Stimulated activated CD8-positive, alpha-beta memory T cell treated with anti-CD3 and anti-CD28 coated beads, Interleukin-2, amount 100 ng/mL, for 1 hour (primary cell): ENCODE results near the gene DPYSL3.

ENCODE experiments used
- DNase-seq, 2 donors: peaks; one replicate each; pipeline ENCODE4 v3.0.0-alpha.2; 2020; ENCODE audit warnings: low read depth in 2 of 2

DPYSL3 gene

GRCh38 chr5:147515269-147515668 is 5.4 kb upstream of the DPYSL3 start:
- no peak for DNase-seq

- DNase-seq: no peak
Measured at GRCh38 chr5:147512659-147513379, 3.0 kb upstream of the DPYSL3 start.

- no peak for DNase-seq
Measured at GRCh38 chr5:147510885-147511284, 1.0 kb upstream of the DPYSL3 start.

GRCh38 chr5:147509041-147509709 is 693 bp downstream of the DPYSL3 start:
- DNase-seq: no peak

- DNase-seq: no peak
Measured at GRCh38 chr5:147508711-147509040, 1.2 kb downstream of the DPYSL3 start.

- no peak for DNase-seq
Measured at GRCh38 chr5:147507480-147508126, 2.3 kb downstream of the DPYSL3 start.

- DNase-seq: no peak
Measured at GRCh38 chr5:147504535-147504934, 5.3 kb downstream of the DPYSL3 start.

GRCh38 chr5:147504011-147504410 is 5.9 kb downstream of the DPYSL3 start:
- DNase-seq: no peak

GRCh38 chr5:147490989-147491388 is 18.9 kb downstream of the DPYSL3 start:
- no peak for DNase-seq

GRCh38 chr5:147487031-147487750 is 22.7 kb downstream of the DPYSL3 start:
- no peak for DNase-seq

- DNase-seq: no peak
Measured at GRCh38 chr5:147485814-147486213, 24.1 kb downstream of the DPYSL3 start.

- no peak for DNase-seq
Measured at GRCh38 chr5:147485046-147485445, 24.8 kb downstream of the DPYSL3 start.

GRCh38 chr5:147484708-147485020 is 25.2 kb downstream of the DPYSL3 start:
- DNase-seq: no peak

GRCh38 chr5:147483961-147484707 is 25.7 kb downstream of the DPYSL3 start:
- no peak for DNase-seq

- no peak for DNase-seq
Measured at GRCh38 chr5:147483188-147483790, 26.6 kb downstream of the DPYSL3 start.

GRCh38 chr5:147482706-147483180 is 27.1 kb downstream of the DPYSL3 start:
- no peak for DNase-seq

- no peak for DNase-seq
Measured at GRCh38 chr5:147481874-147482705, 27.8 kb downstream of the DPYSL3 start.

- no peak for DNase-seq
Measured at GRCh38 chr5:147481376-147481775, 28.5 kb downstream of the DPYSL3 start.

GRCh38 chr5:147479949-147480348 is 29.9 kb downstream of the DPYSL3 start:
- DNase-seq: no peak

GRCh38 chr5:147479444-147479843 is 30.4 kb downstream of the DPYSL3 start:
- no peak for DNase-seq
